Stimulated activated naive B cell treated with anti-CD40 and anti-IgM and Interleukin-4, amounts not matched to agents 10 μg/mL and 1 μg/mL and 100 μg/mL, for 72 hours (primary cell): ENCODE results near the gene MMP20.
"Not testable (repeated sequence)": the region's sequence is repeated elsewhere in the genome, so short reads cannot be mapped to it uniquely, and the experiment has no call there.

Experiments used
- ATAC-seq, 2 donors: fragments of 150-1000 bp; cut with Tn5 transposase; replicated peaks; 2 replicates each; pipeline ENCODE4 v1.10.0; 2021; ENCODE audit warnings: moderate library complexity in 1 of 2
- DNase-seq: peaks from one replicate; pipeline ENCODE4 v3.0.0; 2021
- H3K27ac Mint-ChIP-seq: one replicate; pipeline ENCODE4 v1.8.0; 2022; ENCODE audit warnings: mild to moderate bottlenecking, mixed read lengths
- H3K27me3 Mint-ChIP-seq, 2 donors: one replicate each; pipeline ENCODE4 v1.8.0; 2022; ENCODE audit warnings: mixed read lengths in 2 of 2
- H3K36me3 Mint-ChIP-seq, 2 donors: one replicate each; pipeline ENCODE4 v1.8.0; 2022; ENCODE audit warnings: mixed read lengths in 2 of 2, mild to moderate bottlenecking in 1 of 2
- H3K4me1 Mint-ChIP-seq, 2 donors: one replicate each; pipeline ENCODE4 v1.8.0; 2022; ENCODE audit warnings: mixed read lengths in 2 of 2, mild to moderate bottlenecking in 1 of 2
- H3K4me3 Mint-ChIP-seq, 2 donors: one replicate each; pipeline ENCODE4 v1.8.0; 2022; ENCODE audit warnings: mild to moderate bottlenecking in 2 of 2, mixed read lengths in 2 of 2, moderate library complexity in 1 of 2
- H3K9me3 Mint-ChIP-seq, 2 donors: one replicate each; pipeline ENCODE4 v1.8.0; 2022; ENCODE audit warnings: mixed read lengths in 2 of 2, mild to moderate bottlenecking in 1 of 2

The MMP20 gene

DNA sequence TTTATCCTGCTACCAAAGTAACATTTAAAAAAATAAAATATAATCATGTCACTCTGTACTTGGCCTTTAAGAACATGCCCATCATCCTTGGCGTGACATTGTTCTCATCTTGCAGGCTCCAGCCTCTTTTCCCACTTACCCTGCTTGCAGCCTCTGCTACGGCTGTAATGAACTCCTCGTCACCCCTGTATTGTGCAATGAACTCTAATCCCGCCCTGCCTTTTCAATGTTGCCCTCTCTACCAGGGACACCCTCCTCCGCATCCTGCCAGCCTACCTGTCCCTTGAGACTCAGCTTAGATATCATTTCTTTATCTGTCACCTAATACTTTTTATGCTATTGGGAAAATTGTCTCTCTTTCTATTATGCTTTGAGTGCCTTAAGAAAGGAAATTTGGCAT lies 12.6 kb upstream of the MMP20 start:
- H3K9me3 Mint-ChIP-seq, result no peaks in the 10 kb centered on the region
- no peak for DNase-seq
- peaks cover 0 to 1% of the 10 kb centered on the region in 2 donors for H3K4me1 Mint-ChIP-seq

DNA sequence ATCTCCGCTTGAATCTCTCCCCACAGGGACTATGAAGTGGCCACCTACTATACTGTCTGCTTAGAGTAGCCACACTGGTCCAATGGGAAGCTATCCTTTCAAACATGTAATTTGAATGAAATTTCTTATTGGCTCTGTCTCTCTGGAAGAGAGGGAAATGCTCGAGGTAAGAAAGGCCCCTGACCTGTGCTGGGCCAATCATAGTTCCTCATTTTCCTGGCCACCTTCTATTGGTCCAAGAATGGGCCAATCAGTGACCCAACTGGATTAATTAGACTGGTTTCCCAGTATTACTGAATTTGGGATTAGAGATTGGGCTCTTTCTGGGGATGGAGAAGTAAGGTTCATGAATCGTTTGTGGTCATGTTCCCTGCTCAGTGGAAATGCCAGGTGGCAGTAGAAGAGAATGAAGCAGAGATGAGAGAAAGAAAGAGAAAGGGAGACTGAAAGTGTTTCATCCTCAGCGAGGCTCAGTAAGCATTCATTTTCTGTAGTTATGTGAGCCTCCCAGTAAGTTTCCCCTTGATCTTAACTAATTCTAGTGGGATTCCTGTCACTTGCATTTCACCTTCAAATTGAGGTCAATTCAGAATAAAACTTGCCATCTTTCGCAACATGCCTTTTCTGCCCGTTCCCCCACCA lies 8.4 kb upstream of the MMP20 start:
- H3K4me1 Mint-ChIP-seq, result peaks cover 0 to 1% of the 10 kb centered on the region in 2 donors
- no peaks in the 10 kb centered on the region for H3K9me3 Mint-ChIP-seq
- no peak overlapping the region for H3K4me3 Mint-ChIP-seq
- ATAC-seq (peak in 1 of 2 donors; percentile 27), DNase-seq (no peak)
- H3K36me3 Mint-ChIP-seq, result peaks cover 0 to 2% of the 10 kb centered on the region in 2 donors
- H3K27ac Mint-ChIP-seq, result no peak overlapping the region
- peaks cover 8 to 19% of the 10 kb centered on the region in 2 donors for H3K27me3 Mint-ChIP-seq

More for the DNA sequence above, 12.6 kb upstream of the MMP20 start:
- H3K36me3 Mint-ChIP-seq, result peaks cover 0 to 2% of the 10 kb centered on the region in 2 donors
- ATAC-seq, result no peak
- H3K27ac Mint-ChIP-seq, result no peak overlapping the region
- H3K4me3 Mint-ChIP-seq, result no peak overlapping the region
- H3K27me3 Mint-ChIP-seq, result peaks cover 14% of the 10 kb centered on the region in 2 donors

DNA sequence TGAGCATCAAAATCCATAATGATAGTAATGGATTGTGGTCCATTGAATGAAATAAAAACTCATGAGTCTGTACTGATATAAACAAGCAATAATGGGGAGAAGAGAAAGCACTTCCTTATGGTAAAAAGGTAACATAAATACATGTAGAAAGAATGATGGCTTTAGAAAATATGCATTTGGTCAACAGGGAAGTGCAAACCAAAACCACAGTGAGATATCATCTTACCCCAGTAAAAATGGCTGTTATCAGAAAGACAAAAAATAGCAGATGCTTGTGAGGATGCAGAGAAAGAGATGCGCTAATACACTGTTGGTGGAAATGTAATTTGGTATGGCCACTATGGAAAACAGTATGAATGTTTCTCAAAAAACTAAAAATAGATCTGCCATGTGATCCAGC lies 6.9 kb upstream of the MMP20 start:
- Mint-ChIP-seq H3K9me3 (no peaks in the 10 kb centered on the region), H3K4me1 (peaks cover 0 to 1% of the 10 kb centered on the region in 2 donors), H3K27ac (no peak overlapping the region), H3K36me3 (peaks cover 0 to 2% of the 10 kb centered on the region in 2 donors), H3K4me3 (no peak overlapping the region), H3K27me3 (peaks cover 9 to 16% of the 10 kb centered on the region in 2 donors)
- no peak for DNase-seq
- no peak for ATAC-seq

DNA sequence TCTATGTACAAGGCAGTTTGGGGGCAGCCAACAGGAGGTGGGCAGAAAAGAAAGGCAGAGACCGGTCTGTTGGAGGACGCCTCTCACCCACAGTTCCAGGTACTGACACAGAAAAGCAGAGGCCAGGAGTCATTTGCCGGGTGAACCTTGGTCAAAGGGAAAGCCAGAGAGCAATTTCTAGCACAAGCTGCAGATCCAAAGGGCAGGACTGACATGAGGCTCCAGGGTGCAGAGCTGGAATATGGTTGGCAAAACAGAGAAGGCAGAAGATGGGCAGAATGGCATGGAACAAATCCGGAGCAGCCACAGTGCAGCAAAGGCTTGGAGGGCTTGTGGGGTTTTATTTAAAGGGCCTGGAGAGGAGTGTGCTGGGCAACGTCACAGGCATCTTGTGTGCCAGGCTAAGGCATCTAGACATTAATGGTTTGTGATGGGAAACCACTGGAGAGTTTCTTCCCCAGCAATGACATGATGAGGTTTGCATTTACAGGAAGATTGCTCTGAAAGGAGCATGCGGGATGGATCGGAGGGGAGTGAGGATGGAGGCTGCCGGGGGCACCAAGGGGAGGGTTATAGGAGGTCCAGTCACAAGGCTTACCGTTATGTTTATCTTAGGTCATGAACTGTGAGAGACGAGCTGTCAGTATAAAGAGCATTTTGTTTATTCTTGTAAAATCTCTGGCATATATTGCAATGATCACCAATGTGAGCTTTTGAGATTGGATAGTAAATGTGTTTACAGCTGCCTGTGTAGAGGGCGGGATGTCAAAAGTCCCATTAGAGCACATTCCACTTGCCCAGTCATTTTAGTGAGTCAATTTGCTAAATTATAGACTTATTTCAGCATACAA lies 5.7 kb upstream of the MMP20 start:
- Mint-ChIP-seq H3K27me3 (peaks cover 9 to 12% of the 10 kb centered on the region in 2 donors), H3K36me3 (peaks cover 0 to 2% of the 10 kb centered on the region in 2 donors), H3K4me3 (no peak overlapping the region), H3K27ac (no peak overlapping the region), H3K4me1 (no peaks in the 10 kb centered on the region), H3K9me3 (no peaks in the 10 kb centered on the region)
- ATAC-seq, result no peak
- no peak for DNase-seq

DNA sequence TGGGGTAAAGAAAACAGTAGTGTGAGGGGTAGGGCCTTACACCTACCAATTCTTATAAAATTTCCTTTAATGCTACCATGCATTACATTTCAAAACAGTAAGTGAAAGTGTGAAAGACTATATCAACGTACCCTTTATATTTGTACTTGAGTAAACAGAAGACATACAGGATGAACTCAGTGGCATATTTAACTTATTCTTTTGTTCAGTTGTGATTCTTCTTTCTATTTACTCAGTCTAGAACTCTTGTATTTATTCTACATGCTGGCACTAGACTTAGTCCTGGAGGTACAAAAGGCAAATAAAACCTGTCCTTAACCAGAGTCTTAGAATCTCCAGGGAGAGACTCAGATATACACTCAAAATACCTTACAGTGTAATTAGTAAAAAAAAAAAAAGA lies 4.8 kb upstream of the MMP20 start:
- ATAC-seq, H3K9me3 Mint-ChIP-seq, H3K36me3 Mint-ChIP-seq, H3K4me3 Mint-ChIP-seq, H3K27ac Mint-ChIP-seq, DNase-seq, H3K4me1 Mint-ChIP-seq: not testable (repeated sequence)
- H3K27me3 Mint-ChIP-seq, result peaks cover 9 to 12% of the 10 kb centered on the region in 2 donors

DNA sequence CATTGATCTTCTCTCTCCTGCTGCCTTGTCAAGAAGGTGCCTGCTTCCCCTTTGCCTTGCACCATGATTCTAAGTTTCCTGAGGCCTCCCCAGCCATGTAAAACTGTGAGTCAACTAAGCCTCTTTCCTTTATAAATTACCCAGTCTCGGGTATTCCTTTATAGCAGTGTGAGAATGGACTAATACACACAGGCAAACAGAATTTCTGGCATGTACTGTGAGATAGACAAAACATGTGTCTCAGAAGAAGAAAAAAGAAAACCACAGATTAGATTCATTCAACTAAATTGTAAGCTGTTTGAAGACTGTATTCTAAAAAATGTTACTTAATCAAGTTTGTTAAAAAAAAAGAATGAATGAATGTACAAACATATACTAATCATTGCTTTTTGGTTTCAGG lies 1.5 kb upstream of the MMP20 start:
- Mint-ChIP-seq H3K36me3 (no peaks in the 10 kb centered on the region), H3K27ac (no peak overlapping the region), H3K9me3 (no peaks in the 10 kb centered on the region), H3K4me1 (peaks cover 0 to 2% of the 10 kb centered on the region in 2 donors), H3K4me3 (no peak overlapping the region), H3K27me3 (peaks cover 9 to 12% of the 10 kb centered on the region in 2 donors)
- no peak for ATAC-seq
- DNase-seq, result no peak

DNA sequence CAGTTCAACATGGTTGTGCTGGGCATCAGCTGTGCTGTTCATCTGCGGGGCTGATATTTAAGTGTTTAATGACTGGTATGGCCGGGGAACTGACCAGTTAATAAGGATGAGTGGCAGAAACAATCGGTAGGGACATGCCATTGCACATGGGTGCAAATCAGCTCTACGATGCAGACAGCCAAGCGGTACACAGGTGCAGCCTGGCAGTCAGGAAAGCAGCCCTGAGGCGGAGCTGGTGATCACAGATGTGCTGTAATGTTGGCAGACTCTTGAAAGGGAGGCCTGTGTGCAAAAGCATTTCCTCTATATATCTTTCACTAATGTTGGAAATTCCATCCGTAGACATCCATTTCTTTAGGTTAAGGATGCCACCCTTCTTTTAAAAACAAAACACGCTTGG lies 1.1 kb downstream of the MMP20 start:
- Mint-ChIP-seq H3K27ac (no peak overlapping the region), H3K4me3 (no peak overlapping the region), H3K36me3 (no peaks in the 10 kb centered on the region), H3K9me3 (no peaks in the 10 kb centered on the region), H3K4me1 (peaks cover 6 to 10% of the 10 kb centered on the region in 2 donors), H3K27me3 (peaks cover 3 to 9% of the 10 kb centered on the region in 2 donors)
- ATAC-seq (no peak), DNase-seq (no peak)

DNA sequence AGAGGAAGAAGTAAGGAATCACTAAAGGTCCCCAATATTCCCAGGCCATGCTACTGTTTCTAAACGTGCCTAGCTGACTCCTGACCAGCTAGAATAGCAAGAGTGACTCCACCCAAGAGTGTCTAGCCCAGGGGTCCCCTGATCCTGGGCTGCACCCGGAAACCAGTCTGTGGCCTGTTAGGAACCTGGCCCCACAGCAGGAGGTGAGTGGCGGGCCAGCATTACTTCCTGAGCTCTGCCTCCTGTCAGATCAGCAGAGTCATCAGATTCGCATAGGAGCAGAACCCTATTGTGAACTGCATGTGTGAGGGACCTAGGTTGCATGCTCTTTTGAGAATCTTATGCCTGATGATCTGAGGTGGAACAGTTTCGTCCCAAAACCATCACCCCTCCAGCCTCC lies 2.0 kb downstream of the MMP20 start:
- Mint-ChIP-seq H3K4me3 (no peak overlapping the region), H3K27ac (no peak overlapping the region), H3K9me3 (no peaks in the 10 kb centered on the region), H3K27me3 (peaks cover 0 to 9% of the 10 kb centered on the region in 2 donors), H3K4me1 (peaks cover 6 to 10% of the 10 kb centered on the region in 2 donors), H3K36me3 (no peaks in the 10 kb centered on the region)
- ATAC-seq (no peak), DNase-seq (no peak)

DNA sequence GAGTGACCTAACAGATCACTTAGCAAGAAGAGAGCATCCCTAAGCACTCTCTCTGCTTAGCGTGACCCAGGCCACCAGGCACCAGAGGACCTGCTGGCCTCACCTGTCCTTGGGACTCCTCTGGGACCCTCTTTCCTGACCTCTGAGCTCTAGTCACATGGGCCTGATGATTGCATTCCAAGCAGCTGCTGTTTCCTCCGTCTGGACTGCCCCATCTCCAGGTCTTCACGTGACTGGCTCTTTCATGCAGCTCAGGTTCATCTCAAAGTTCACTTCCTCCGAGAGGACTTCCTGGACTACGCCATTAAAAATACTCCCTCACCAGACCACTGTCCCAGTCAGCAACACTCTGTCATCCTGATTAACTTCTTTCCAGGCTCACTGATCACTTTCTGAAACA lies 2.9 kb downstream of the MMP20 start:
- peaks cover 0 to under 1% of the 10 kb centered on the region in 2 donors for H3K27me3 Mint-ChIP-seq
- DNase-seq (no peak), ATAC-seq (no peak)
- H3K36me3 Mint-ChIP-seq, result no peaks in the 10 kb centered on the region
- no peaks in the 10 kb centered on the region for H3K9me3 Mint-ChIP-seq
- no peak overlapping the region for H3K4me3 Mint-ChIP-seq
- H3K27ac Mint-ChIP-seq, result no peak overlapping the region
- H3K4me1 Mint-ChIP-seq, result peaks cover 6 to 10% of the 10 kb centered on the region in 2 donors

DNA sequence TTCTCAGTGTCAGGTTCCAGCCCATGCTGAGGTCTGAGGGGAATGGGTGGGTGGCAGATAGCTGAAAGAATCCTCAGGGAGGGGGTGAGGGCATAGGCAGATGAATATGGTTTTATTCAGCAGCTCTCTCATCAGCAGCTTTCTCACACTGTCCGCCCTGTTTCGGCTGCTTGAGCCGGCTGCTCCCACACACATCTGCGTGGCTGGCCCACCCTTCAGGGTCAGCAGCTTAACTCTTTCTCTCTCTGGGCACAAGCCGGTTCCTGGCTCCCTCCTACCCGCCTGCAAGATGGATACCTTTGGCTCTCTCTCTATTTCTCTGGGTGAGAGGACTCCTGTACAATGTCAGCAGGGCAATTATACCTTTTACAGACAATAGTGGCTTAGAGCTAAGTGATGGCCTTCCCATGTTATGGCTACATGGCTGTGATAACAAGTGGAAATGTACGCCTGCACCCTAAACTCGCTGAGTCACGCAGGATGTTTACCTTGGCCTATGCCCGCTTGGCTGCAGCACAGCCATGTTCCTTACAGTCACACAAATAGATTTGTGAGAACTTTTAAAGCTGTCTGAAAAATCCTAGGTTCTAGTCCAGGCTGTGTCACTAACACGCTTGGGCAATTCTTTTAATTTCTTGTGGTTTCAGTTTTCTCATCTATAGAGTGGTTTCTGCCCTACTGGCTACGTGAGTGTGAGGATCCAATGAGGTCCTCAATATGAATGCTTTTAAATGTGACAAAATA lies 4.1 kb downstream of the MMP20 start:
- no peak overlapping the region for H3K27ac Mint-ChIP-seq
- DNase-seq (no peak), ATAC-seq (peak; percentile 70 to 88)
- no peaks in the 10 kb centered on the region for H3K9me3 Mint-ChIP-seq
- no peaks in the 10 kb centered on the region for H3K27me3 Mint-ChIP-seq
- no peaks in the 10 kb centered on the region for H3K36me3 Mint-ChIP-seq
- no peak overlapping the region for H3K4me3 Mint-ChIP-seq
- peaks cover 6 to 10% of the 10 kb centered on the region in 2 donors for H3K4me1 Mint-ChIP-seq

DNA sequence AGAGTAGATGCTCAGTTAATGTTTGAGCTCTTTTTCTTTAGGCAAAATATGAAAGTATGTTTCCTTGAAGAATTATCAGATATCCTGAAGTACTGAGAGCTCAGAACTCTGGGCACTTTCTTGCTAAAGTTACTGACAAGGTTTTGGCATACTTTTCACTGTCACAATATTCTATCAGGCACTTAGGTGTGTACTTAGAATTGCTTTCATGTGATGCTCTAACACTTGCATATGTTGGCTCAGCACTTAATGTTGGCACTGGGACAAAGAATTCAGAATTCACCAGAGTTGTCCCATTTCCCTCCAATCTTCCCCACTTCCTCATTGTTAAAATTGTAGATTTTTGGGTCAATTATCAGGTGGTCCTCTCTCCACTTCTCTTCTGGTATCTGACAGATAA lies 5.0 kb downstream of the MMP20 start:
- no peak for DNase-seq
- no peaks in the 10 kb centered on the region for H3K9me3 Mint-ChIP-seq
- H3K4me1 Mint-ChIP-seq, result peaks cover 9 to 10% of the 10 kb centered on the region in 2 donors
- no peak for ATAC-seq
- no peaks in the 10 kb centered on the region for H3K27me3 Mint-ChIP-seq
- no peaks in the 10 kb centered on the region for H3K36me3 Mint-ChIP-seq
- H3K4me3 Mint-ChIP-seq, result no peak overlapping the region
- no peak overlapping the region for H3K27ac Mint-ChIP-seq

DNA sequence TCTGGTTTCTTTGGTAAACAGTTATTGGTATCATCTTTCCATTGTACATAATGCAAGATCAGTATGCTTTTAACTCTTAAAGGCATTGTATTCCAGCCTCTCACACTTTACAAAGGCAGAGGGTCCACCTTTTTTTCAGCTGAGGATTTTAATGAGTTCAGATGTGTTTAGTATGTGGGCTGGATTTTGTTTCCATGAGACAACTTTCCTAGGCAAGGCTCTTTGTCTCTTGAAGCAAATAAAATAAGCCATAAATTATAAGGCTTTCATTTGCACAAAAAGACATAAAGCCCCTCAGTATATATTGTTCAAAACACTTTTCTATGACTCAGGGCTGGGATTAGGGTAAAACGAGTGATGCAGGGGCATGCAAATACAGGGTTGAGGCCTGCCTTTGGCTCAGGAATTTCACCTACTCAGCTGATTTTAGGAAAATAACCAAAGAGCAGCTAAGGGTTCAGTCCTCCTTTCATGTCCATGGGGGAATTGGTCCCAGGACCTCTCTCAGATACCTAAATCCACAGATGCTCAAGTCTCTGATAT lies 7.6 kb downstream of the MMP20 start:
- DNase-seq (no peak), ATAC-seq (no peak)
- Mint-ChIP-seq H3K4me1 (peaks cover 26% of the 10 kb centered on the region in 2 donors), H3K27me3 (no peaks in the 10 kb centered on the region), H3K36me3 (no peaks in the 10 kb centered on the region), H3K4me3 (no peak overlapping the region), H3K27ac (no peak overlapping the region), H3K9me3 (no peaks in the 10 kb centered on the region)

DNA sequence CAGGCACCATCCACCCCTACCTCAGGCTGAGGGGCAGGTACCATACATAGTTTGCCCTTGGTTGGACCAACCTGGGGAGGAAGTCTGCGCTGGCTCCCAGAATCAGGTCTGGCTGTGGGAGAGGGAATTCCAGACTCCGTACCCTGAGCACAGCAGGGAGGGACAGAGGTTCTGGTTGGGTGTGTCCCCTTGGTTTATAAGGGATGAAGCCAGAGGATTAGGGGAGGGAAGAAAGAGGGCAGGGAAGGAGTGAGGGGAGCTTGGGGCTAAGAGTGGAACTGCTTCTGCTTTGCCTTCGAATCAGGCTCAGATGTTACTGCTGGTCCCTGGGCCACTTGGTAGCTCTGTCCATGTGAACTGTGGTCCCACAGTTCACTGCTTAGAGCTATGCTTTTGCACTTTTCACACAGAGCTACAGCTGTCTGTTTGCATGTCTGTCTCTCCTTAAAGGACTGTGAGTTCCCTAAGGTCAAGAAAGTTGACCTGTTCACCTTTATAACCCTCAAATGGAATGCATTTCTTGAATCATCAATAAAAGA lies 9.2 kb downstream of the MMP20 start:
- no peaks in the 10 kb centered on the region for H3K36me3 Mint-ChIP-seq
- no peak for ATAC-seq
- peaks cover 29 to 32% of the 10 kb centered on the region in 2 donors for H3K4me1 Mint-ChIP-seq
- H3K4me3 Mint-ChIP-seq, result no peak overlapping the region
- H3K27ac Mint-ChIP-seq, result no peak overlapping the region
- no peak for DNase-seq
- H3K27me3 Mint-ChIP-seq, result no peaks in the 10 kb centered on the region
- H3K9me3 Mint-ChIP-seq, result no peaks in the 10 kb centered on the region
